NCI-H187 treated with DMSO at 0.1 percent for 48 hours (cell line): ENCODE data around the gene FAM72C.
"Not testable (repeated sequence)": the region's sequence is repeated elsewhere in the genome, so short reads cannot be mapped to it uniquely, and the experiment has no call there.

Experiments used
- DNase-seq: peaks from one replicate; lab custom pipeline; 2025; lab: John Stamatoyannopoulos, UW

FAM72C gene

DNA sequence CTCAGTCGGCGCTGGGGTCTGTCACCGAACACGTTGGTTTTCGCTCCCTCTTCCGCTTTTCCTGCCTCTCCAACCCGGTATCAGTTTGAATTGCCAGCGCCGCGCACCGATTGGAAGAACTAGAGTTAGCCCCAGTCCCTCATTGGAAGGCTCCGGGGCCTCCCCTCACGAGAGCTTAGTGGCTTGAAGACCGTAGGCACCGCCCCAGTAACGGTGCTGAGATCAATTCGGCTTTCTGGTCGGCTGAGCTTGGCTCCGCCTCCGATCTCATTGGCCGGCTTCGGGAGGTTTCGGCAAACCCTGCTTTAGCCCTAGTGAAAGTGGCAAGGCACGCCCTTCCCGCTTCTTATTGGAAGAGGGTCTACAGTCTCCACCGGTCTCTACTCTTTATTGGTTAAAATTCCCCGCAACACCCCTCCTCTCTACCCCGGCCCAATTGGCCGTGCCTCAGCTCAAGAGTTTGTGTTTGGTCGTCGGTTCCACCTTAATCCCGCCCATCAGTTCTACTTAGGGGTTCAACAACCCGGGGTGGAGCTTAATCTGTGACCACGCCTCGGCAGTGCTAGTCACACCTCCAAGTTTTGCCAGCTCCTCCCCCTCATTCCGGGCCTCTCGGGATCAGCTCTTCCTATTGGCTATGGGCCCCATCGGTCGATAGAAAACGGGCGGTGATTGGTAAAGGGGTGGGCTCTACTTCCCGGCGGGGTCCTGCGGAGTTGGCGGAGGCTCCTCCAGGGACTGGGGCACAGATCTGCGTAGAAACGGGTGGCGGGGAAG, at the start of gene FAM72C:
Gene FAM72C, minus strand, starts transcription at position 63 of the 777 bp plus-strand sequence. CDS start 845 bp downstream, outside the sequence.
- not testable (repeated sequence) for DNase-seq

DNA sequence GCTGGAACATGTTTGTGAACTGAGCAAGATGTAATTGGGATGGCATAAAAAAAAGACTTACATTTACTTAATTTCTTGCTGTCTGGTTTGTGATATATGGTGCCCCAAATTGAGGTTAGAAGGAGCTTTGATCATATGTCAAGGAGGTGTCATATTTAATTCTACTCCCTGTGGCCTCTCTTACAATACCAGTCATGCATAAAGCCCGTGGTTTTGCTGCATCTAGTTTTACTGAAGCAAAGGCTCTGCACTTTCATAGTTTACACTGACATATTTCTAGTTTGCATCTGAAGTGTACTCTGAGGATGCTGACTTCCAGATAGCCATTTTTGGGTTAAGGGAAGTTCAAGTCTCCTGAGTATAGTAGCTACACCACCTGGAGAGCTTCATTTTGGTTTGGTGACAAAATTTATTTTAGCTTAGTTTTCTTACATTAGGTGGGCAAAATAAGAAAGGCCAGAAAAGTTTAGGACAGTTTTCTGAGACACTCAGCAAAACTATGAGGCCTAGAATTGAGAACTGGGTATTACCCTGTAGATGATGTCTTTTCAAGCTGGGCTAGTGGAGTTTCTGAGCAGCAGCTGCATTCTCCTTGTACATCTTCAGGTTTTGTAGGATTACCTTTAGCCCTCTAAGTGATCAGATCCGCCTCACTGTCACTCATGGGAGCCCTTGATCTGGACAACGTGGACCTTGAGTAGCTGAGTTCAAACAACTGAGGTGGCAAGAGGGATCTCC, 48.4 kb upstream of the FAM72C start:
- not testable (repeated sequence) for DNase-seq

DNA sequence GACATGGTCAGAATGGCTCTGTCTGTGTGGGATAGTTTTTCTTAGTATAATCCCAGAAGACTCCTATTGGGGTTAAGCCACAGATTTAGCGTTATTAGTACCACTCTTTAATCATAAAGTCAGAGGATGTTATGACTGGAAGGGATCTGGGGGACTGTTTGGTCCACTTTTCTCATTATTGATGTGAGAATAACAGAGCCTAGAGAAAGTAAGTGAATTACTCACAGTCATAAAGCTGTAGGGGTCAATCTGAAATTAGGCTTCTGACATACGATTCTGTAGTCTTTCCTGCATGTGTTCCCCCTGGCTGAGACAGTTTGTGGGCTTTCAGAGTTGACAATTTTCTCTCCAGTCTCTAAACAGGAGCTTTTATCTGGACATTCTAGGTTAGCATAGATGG, 47.3 kb upstream of the FAM72C start:
- not testable (repeated sequence) for DNase-seq

DNA sequence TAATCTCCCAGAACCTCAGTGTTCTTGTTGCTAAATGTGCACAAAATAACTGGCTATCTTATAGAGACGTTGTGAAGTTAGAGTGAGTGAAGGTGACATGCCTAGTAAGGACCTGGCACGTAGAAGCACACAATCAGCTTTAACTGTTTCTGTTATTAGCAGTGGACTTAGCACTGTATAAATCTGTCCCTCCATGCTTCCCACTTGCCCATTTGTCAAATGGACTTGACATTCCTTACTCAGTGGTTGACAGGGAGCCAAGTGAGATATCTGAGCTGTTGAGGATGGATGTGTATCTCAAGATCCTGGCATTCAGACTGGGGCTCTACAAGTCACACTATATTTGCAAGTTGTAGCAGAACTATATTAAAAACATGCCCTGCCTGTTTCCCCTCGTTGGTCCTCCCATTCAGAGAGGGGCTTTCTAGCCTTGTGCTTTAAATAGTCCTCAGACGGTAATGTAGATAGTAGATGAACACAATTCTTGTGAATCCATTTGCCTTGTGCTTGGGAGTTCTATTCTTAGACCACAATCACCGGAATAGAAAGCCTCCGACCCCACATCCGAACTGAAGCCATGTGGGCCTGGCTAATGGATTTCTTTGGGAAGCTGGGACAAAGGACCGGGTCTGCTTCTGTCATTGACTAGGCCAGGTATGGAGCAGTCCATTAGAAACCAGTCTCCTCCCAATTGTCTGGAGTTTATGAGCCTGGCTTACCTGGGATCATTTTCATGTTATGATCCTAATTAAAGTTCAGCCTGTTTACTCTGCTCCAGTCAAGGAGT, 43.6 kb upstream of the FAM72C start:
- DNase-seq, result not testable (repeated sequence)

- DNase-seq, result not testable (repeated sequence)
Observed at GRCh38 chr1:144014528-144014927, 42.7 kb upstream of the FAM72C start.

GRCh38 chr1:144014121-144014520, 42.3 kb upstream of the FAM72C start:
- not testable (repeated sequence) for DNase-seq

- not testable (repeated sequence) for DNase-seq
Observed at GRCh38 chr1:144012168-144012733, 40.5 kb upstream of the FAM72C start.

DNA sequence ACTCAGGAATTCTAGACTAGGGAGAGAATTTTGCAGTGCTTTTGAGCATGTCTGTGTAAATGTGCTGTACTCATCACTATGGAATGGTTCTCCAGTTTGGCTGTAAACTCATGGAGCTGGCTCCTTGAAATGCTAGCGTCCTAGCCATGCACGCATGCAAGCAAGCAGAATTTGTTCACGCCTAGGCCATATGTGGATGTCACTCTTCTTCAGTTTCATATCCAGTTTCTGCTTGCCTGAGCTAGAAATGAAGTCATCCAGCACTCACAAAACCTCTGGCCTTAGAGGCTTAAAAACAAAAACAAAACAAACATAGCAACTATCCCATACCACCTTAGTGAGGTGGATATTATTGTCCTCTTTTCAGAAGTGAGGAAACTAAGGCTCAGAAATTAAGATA, 37.6 kb upstream of the FAM72C start:
- DNase-seq, result not testable (repeated sequence)

- DNase-seq, result not testable (repeated sequence)
Observed at GRCh38 chr1:144004259-144004658, 32.5 kb upstream of the FAM72C start.

- not testable (repeated sequence) for DNase-seq
Observed at GRCh38 chr1:144003306-144004029, 31.7 kb upstream of the FAM72C start.

DNA sequence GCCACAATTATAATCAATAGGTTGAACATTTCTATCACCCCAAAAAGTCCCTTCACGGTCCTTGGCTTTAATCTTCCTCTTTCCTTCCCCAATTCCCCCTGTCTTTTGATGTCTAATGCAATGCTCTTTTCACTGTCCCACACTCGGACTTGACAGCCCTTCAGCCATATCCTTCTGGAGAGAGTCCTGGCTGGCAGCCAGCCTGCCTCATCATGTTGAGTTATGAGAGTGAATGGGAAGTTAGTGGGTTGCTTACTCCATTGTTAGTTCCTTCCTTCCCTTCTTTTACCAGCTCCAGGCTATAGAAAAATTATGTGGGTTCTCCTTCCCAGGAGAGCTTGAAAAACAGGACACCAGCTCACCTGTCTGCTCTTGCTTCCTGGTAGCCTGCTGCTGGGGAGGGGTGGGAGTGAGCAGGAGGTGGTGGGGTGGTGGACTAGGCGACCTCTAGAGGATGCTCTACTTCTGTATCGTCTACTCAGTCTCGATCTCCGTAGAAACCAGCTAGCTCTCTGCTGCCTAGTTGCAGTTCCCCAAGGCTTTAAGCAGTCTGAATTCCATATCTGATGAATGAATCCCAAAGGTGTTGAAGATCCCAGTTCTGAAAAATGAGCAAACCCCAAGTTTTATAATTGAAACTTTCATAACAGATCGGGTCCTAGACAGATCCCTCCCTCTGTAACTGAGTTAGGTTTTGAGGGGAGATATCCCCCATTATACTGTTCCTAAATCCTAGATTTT, 30.5 kb upstream of the FAM72C start:
- not testable (repeated sequence) for DNase-seq

- not testable (repeated sequence) for DNase-seq
Observed at GRCh38 chr1:144001077-144001476, 29.3 kb upstream of the FAM72C start.

DNA sequence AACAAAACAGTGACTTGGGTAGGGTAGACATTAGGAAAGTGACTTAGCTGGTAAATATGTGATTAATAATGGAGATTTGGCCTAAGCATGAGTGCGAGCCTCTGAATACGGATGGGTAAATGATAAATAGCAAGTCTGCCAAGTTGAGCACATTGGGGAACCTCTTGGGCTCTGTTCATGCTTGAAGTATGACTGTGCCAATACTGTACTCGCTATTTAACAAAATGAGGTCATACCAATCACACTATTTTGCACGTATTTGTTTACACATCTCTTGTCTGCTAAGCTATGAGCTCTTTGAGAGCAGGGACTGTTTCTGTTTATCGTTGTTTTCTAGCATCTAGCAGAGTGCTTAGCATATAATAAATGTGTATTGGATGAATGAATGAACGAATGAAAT, 24.2 kb upstream of the FAM72C start:
- not testable (repeated sequence) for DNase-seq

DNA sequence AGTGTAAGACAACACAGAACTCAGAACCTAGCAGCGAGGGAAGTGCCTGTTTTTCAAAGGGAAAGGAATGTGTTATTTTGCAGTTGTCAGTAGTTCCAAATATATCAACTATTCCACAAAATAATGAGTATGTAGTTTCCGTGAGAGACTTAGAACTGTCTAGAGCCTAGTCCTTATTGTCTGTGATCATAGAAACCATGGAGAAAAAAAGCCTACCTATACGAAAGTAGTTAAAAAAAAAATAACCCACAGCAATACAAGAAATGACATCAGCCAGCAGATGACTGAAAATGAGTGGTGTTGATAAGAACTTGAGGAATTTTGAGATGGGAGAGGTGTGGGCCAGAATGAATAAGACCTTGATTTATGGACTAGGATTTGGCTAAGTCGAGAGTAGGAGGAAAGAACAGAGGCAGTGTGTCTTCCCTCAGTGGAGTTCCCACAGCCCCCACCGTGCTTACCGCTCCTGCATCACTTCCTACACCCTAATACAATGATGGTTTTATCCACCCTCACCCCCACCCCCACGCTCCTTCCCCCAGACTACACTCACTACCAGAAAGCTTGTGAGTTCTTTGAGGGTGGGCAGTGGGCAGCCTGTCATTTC, 21.6 kb upstream of the FAM72C start:
- not testable (repeated sequence) for DNase-seq

DNA sequence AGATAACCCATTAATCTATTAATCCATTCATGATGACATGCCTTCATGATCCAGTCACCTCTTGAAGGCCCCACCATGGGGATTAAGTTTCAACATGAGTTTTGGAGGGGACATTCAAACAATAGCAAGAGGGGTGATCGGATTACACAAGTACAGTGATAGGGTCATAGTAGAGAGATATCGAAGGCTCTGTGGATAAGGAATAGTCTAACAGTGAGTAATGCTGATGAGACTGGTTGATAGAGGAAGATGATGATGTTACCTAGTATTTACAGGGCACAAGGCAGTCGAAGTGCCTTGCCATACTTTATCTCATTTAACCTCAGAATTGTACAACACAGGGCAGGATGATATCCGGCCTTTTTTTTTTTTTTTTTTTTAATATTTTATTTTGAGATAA, 18.9 kb upstream of the FAM72C start:
- DNase-seq, result not testable (repeated sequence)

DNA sequence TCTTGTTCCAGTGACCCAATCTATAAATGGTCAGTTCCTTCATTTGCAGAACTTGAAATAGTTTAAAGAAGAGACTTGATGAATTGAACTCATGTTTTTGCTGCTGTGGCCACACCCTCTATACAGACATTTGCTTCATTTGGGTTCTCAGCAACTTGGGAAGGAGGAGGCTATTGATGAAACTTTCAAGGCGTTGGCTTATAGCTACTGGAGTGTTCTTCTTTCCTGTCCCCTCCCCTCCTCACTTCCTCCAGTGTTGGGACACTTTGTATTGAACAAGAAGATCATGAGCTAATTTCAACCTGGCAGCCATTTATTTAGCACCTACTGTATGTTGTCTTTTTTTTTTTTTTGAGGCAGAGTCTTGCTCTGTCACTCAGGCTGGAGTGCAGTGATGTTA, 17.9 kb upstream of the FAM72C start:
- DNase-seq, result not testable (repeated sequence)

- DNase-seq, result not testable (repeated sequence)
Observed at GRCh38 chr1:143989427-143989712, 17.6 kb upstream of the FAM72C start.

GRCh38 chr1:143988602-143989426, 17.0 kb upstream of the FAM72C start:
- DNase-seq, result not testable (repeated sequence)

DNA sequence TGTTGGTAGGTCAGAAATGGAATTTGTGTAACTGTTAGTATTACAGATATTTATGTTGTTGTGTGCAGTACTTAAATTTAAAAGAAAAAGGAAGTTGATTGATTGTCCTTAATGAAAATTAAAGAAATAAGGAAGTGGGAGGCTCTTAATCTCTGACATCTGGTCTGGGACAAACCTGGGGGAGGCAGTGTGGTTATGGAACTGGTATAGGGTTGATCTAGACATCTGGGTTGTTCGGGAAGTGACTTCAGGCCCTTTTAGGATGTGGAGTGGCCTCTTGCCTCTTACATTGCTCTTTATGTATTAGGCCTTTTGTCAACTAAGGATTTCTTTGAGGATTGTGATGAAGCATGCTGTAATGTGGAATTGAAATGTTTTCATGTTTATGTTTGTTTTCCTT, 16.1 kb upstream of the FAM72C start:
- not testable (repeated sequence) for DNase-seq
